SK-N-SH (cell line): ENCODE results near the gene THSD7B. TPM values are rescaled to one million over a fixed set of nuclear protein-coding genes. Genes with fewer than 3 reads are reported as not detected.

Experiments used
- CTCF ChIA-PET: fragments of 300-600, 350-600 bp; formaldehyde crosslinking; extraction: SDS; loops from one replicate; lab custom pipeline; 2021; lab: Yijun Ruan, JAX
- POLR2A ChIA-PET: fragments of 350-600 bp; sonication (Branson Sonifier 250); formaldehyde crosslinking; extraction: SDS; loops from one replicate; lab custom pipeline; 2020; ENCODE audit warnings: antibody characterized with exemption, inconsistent platforms; lab: Yijun Ruan, JAX
- DNase-seq: peaks from one replicate; pipeline ENCODE4 v3.0.0; 2012
- H2AFZ ChIP-seq: fragments of 200-600 bp; sonication (generic); 2 replicates; pipeline ENCODE4 v1.8.1; 2016; ENCODE audit warnings: antibody characterized with exemption, mild to moderate bottlenecking, low read depth
- H3F3A ChIP-seq: fragments of 200-600 bp; sonication (generic); replicated peaks from 2 replicates; pipeline ENCODE3; 2016; ENCODE audit warnings: antibody characterized with exemption, mild to moderate bottlenecking; ENCODE audit not compliant: insufficient read depth
- H3K27ac ChIP-seq, 2 experiments: fragments of 200-500 bp in 1 of 2; fragments of 200-600 bp in 1 of 2; sonication (Bioruptor generic) in 1 of 2; sonication (generic), shearing (Covaris generic) in 1 of 2; 2 replicates each; pipeline versions ENCODE4 v1.5.1 to v1.6.1; 2014 to 2016; ENCODE audit warnings: low read depth in 2 of 2, inconsistent platforms in 1 of 2, low read length in 1 of 2, mild to moderate bottlenecking in 1 of 2, mixed read lengths in 1 of 2
- H3K27me3 ChIP-seq: fragments of 200-600 bp; sonication (generic), shearing (Covaris generic); 2 replicates; pipeline ENCODE4 v1.6.1; 2016; ENCODE audit warnings: mixed run types; ENCODE audit not compliant: insufficient read depth
- H3K36me3 ChIP-seq, 2 experiments: fragments of 200-500 bp in 1 of 2; fragments of 200-600 bp in 1 of 2; sonication (Bioruptor generic) in 1 of 2; sonication (generic) in 1 of 2; replicated peaks in 1 of 2; 2 replicates each; pipeline versions ENCODE3 to v1.5.1; 2014 to 2016; ENCODE audit warnings: low read length in 1 of 2, mild to moderate bottlenecking in 1 of 2; ENCODE audit not compliant: insufficient read depth in 2 of 2, control insufficient read depth in 1 of 2
- H3K4me1 ChIP-seq, 2 experiments: fragments of 200-500 bp in 1 of 2; fragments of 200-600 bp in 1 of 2; sonication (Bioruptor generic) in 1 of 2; sonication (generic), shearing (Covaris generic) in 1 of 2; 2 replicates each; pipeline versions ENCODE4 v1.5.1 to v1.6.1; 2014 to 2016; ENCODE audit warnings: low read depth in 1 of 2, low read length in 1 of 2, mixed run types in 1 of 2; ENCODE audit not compliant: insufficient read depth in 2 of 2, control insufficient read depth in 1 of 2
- H3K4me2 ChIP-seq: fragments of 200-600 bp; sonication (generic), shearing (Covaris generic); 2 replicates; pipeline ENCODE4 v1.6.1; 2017; ENCODE audit warnings: mixed run types
- H3K4me3 ChIP-seq, 2 experiments: fragments of 200-500 bp in 1 of 2; fragments of 200-600 bp in 1 of 2; sonication (Bioruptor generic) in 1 of 2; sonication (generic), shearing (Covaris generic) in 1 of 2; 2 replicates each; pipeline versions ENCODE4 v1.5.1 to v1.8.1; 2014 to 2016; ENCODE audit warnings: low read depth in 2 of 2, inconsistent platforms in 1 of 2, low read length in 1 of 2, mild to moderate bottlenecking in 1 of 2, mixed read lengths in 1 of 2, moderate library complexity in 1 of 2
- H3K79me2 ChIP-seq: fragments of 200-600 bp; sonication (generic); 2 replicates; pipeline ENCODE4 v1.8.1; 2017; ENCODE audit warnings: mild to moderate bottlenecking; ENCODE audit not compliant: insufficient read depth
- H3K9ac ChIP-seq: fragments of 200-600 bp; sonication (generic); 2 replicates; pipeline ENCODE4 v1.6.1; 2017; ENCODE audit warnings: mixed run types
- H3K9me2 ChIP-seq: fragments of 200-600 bp; sonication (generic); 2 replicates; pipeline ENCODE4 v1.6.1; 2017; ENCODE audit warnings: mixed run types
- H3K9me3 ChIP-seq: fragments of 200-600 bp; sonication (generic); 2 replicates; pipeline ENCODE4 v1.6.1; 2017; ENCODE audit warnings: mixed run types, mild to moderate bottlenecking, moderate library complexity
- H4K20me1 ChIP-seq: fragments of 200-600 bp; sonication (generic); 2 replicates; pipeline ENCODE4 v1.6.1; 2017; ENCODE audit warnings: mild to moderate bottlenecking, mixed run types; ENCODE audit not compliant: insufficient read depth
- CHD2 ChIP-seq: fragments of 150-350 bp; IDR thresholded peaks from 2 replicates; pipeline ENCODE4 v1.6.1; 2018; ENCODE audit warnings: low read length; ENCODE audit not compliant: partially characterized antibody
- ELF1 ChIP-seq: IDR thresholded peaks from 2 replicates; pipeline ENCODE4 v1.4.0; 2012
- EZH2phosphoT487 ChIP-seq: fragments of 200-600 bp; sonication (generic); IDR thresholded peaks from 2 replicates; pipeline ENCODE4 v1.6.1; 2017; ENCODE audit warnings: low read depth, mixed run types, mild to moderate bottlenecking, antibody characterized with exemption, moderate library complexity, borderline replicate concordance
- FOXJ3 ChIP-seq: sonication (generic); formaldehyde crosslinking; IDR thresholded peaks from 2 replicates; pipeline ENCODE4 v1.5.1; 2020; ENCODE audit warnings: mild to moderate bottlenecking, missing genetic modification reagents
- FOXM1 ChIP-seq: IDR thresholded peaks from 2 replicates; pipeline ENCODE4 v1.4.0; 2012; ENCODE audit warnings: low read depth, mild to moderate bottlenecking
- MXI1 ChIP-seq: IDR thresholded peaks from 2 replicates; pipeline ENCODE4 v1.6.1; 2012; ENCODE audit warnings: mild to moderate bottlenecking, low read depth, low read length, improper control_type of control experiment
- POLR2AphosphoS5 ChIP-seq: IDR thresholded peaks from 2 replicates; pipeline ENCODE4 v1.6.1; 2012; ENCODE audit warnings: low read depth, low read length
- RCOR1 ChIP-seq: fragments of 150-350 bp; IDR thresholded peaks from 2 replicates; pipeline ENCODE4 v1.6.1; 2017; ENCODE audit warnings: antibody characterized with exemption, low read length
- RFX5 ChIP-seq: IDR thresholded peaks from 2 replicates; pipeline ENCODE4 v1.6.1; 2012; ENCODE audit warnings: mild to moderate bottlenecking, improper control_type of control experiment, low read length
- RXRA ChIP-seq: IDR thresholded peaks from 2 replicates; pipeline ENCODE4 v1.4.0; 2012; ENCODE audit warnings: low read depth, mild to moderate bottlenecking, borderline replicate concordance
- TAF1 ChIP-seq: IDR thresholded peaks from 2 replicates; pipeline ENCODE4 v1.6.1; 2012; ENCODE audit warnings: low read depth, mild to moderate bottlenecking, low read length, moderate library complexity, borderline replicate concordance
- WGBS: methylation state at CpG from one replicate; pipeline ENCODE4 v1.1.6; 2017; ENCODE audit warnings: low lambda C conversion rate; 5-methylcytosine and 5-hydroxymethylcytosine counted together
- polyA plus RNA-seq, 3 experiments: library from polyadenylated mRNA; depleted of rRNA; stranded (reverse); fragments of >200 nt; gene quantifications; 2 replicates each; pipeline ENCODE4 v1.2.3, GENCODE V29; 2012
- TF ChIP-seq, protein P1 (sequence below): IDR thresholded peaks from 2 replicates; pipeline ENCODE4; 2012
- TF ChIP-seq, protein P2 (sequence below): fragments of 150-350 bp; IDR thresholded peaks from 2 replicates; pipeline ENCODE4 v1.6.1; 2016; ENCODE audit warnings: mild to moderate bottlenecking, low read depth, low read length
- TF ChIP-seq, protein P3 (sequence below): fragments of 200-600 bp; sonication (generic); IDR thresholded peaks from 2 replicates; pipeline ENCODE4 v1.6.1; 2017; ENCODE audit warnings: antibody characterized with exemption, mild to moderate bottlenecking, moderate library complexity
- TF ChIP-seq, protein P4 (sequence below): IDR thresholded peaks from 2 replicates; pipeline ENCODE4 v1.4.0; 2012; ENCODE audit warnings: low read depth, borderline replicate concordance
- TF ChIP-seq, protein P5 (sequence below): IDR thresholded peaks from 2 replicates; pipeline ENCODE4 v1.4.0; 2012; ENCODE audit warnings: low read depth, borderline replicate concordance

THSD7B gene
- polyA plus RNA-seq, 1 of the 3 experiments (the other 2 are of a cell fraction): not detected

DNA sequence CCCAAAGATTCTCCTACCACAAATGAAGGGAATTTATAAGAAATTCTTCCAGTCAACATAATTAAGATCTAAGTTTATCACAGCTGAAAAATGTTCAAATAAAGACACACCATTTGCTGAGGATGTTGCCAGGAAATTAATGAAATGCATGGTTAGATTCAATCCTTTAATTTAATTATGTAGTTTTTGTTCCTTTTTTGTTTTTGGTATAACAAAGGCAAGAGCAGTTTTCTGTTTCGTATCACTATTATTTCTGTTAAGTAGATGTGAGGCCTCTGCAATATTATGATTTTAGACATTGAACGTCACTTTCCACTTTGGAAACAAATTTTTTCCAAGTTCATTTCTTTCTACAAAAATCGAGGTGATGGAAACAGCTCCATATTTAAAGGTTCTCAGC, 440.0 kb downstream of the THSD7B start:
- CTCF ChIA-PET: interaction anchor here (1.0 kb wide), 1 partner anchor 9 kb away, joined by 3 read pairs; no protein-coding TSS in a partner anchor

DNA sequence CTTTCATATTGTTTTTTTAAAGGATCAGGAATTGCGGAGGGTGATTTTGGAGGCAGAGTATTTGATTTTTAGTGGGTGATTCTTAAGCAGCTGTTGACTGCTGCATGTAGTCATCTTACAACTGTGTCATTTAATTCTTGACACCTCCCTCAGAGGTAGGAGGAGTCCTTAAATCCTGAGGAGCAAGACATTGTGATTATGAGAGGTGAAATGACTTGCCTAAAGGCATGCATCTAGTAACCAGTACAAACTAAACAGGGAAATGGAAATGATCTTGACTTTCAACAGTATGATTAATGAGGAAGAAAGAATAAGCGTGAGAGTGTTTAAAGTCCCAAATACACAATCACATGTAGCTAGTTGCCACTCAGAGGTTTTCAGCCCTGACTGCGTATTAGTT, 440.7 kb downstream of the THSD7B start:
- Histone ChIP-seq H3K9ac (no peak overlapping the region), H3K9me2 (no peaks in the 10 kb centered on the region), H2AFZ (no peak overlapping the region), H4K20me1 (no peaks in the 10 kb centered on the region), H3K4me2 (no peak overlapping the region), H3K36me3 (no peaks in the 10 kb centered on the region), H3K27ac (no peak overlapping the region), H3K79me2 (no peaks in the 10 kb centered on the region), H3K4me3 (no peak overlapping the region), H3F3A (peaks cover 5% of the 10 kb centered on the region), H3K9me3 (no peaks in the 10 kb centered on the region), H3K4me1 (no peaks in the 10 kb centered on the region), H3K27me3 (no peaks in the 10 kb centered on the region)
- CTCF ChIA-PET: interaction anchor here (1.0 to 1.4 kb wide), 2 partner anchors 8 to 11 kb away, joined by 3 read pairs; no protein-coding TSS in a partner anchor
- WGBS: 62% methylated on average over 3 of the region's 3 CpGs
- POLR2A ChIA-PET: no interaction called here
- no peak for DNase-seq
- TF ChIP-seq TAF1: no peak
- TF ChIP-seq RFX5: no peak
- TF ChIP-seq, protein P1, sequence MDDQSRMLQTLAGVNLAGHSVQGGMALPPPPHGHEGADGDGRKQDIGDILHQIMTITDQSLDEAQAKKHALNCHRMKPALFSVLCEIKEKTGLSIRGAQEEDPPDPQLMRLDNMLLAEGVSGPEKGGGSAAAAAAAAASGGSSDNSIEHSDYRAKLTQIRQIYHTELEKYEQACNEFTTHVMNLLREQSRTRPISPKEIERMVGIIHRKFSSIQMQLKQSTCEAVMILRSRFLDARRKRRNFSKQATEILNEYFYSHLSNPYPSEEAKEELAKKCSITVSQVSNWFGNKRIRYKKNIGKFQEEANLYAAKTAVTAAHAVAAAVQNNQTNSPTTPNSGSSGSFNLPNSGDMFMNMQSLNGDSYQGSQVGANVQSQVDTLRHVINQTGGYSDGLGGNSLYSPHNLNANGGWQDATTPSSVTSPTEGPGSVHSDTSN: no peak
- TF ChIP-seq, protein P2, sequence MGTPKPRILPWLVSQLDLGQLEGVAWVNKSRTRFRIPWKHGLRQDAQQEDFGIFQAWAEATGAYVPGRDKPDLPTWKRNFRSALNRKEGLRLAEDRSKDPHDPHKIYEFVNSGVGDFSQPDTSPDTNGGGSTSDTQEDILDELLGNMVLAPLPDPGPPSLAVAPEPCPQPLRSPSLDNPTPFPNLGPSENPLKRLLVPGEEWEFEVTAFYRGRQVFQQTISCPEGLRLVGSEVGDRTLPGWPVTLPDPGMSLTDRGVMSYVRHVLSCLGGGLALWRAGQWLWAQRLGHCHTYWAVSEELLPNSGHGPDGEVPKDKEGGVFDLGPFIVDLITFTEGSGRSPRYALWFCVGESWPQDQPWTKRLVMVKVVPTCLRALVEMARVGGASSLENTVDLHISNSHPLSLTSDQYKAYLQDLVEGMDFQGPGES: no peak
- TF ChIP-seq CHD2: no peak
- TF ChIP-seq, protein P3, sequence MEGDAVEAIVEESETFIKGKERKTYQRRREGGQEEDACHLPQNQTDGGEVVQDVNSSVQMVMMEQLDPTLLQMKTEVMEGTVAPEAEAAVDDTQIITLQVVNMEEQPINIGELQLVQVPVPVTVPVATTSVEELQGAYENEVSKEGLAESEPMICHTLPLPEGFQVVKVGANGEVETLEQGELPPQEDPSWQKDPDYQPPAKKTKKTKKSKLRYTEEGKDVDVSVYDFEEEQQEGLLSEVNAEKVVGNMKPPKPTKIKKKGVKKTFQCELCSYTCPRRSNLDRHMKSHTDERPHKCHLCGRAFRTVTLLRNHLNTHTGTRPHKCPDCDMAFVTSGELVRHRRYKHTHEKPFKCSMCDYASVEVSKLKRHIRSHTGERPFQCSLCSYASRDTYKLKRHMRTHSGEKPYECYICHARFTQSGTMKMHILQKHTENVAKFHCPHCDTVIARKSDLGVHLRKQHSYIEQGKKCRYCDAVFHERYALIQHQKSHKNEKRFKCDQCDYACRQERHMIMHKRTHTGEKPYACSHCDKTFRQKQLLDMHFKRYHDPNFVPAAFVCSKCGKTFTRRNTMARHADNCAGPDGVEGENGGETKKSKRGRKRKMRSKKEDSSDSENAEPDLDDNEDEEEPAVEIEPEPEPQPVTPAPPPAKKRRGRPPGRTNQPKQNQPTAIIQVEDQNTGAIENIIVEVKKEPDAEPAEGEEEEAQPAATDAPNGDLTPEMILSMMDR: no peak
- TF ChIP-seq EZH2phosphoT487: no peak
- no peak for TF ChIP-seq ELF1
- TF ChIP-seq MXI1: no peak
- TF ChIP-seq RXRA: no peak
- no peak for TF ChIP-seq RCOR1

More for the DNA sequence above, 440.0 kb downstream of the THSD7B start:
- WGBS: 13% methylated on average over 3 of the region's 3 CpGs
- H3K4me2 ChIP-seq: no peak overlapping the region
- H3K9me2 ChIP-seq: no peaks in the 10 kb centered on the region
- H3K9me3 ChIP-seq: no peaks in the 10 kb centered on the region
- TF ChIP-seq RFX5: no peak
- TF ChIP-seq, protein P3: no peak
- TF ChIP-seq, protein P4, sequence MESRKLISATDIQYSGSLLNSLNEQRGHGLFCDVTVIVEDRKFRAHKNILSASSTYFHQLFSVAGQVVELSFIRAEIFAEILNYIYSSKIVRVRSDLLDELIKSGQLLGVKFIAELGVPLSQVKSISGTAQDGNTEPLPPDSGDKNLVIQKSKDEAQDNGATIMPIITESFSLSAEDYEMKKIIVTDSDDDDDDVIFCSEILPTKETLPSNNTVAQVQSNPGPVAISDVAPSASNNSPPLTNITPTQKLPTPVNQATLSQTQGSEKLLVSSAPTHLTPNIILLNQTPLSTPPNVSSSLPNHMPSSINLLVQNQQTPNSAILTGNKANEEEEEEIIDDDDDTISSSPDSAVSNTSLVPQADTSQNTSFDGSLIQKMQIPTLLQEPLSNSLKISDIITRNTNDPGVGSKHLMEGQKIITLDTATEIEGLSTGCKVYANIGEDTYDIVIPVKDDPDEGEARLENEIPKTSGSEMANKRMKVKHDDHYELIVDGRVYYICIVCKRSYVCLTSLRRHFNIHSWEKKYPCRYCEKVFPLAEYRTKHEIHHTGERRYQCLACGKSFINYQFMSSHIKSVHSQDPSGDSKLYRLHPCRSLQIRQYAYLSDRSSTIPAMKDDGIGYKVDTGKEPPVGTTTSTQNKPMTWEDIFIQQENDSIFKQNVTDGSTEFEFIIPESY: no peak
- TF ChIP-seq MXI1: no peak
- TF ChIP-seq, protein P5, sequence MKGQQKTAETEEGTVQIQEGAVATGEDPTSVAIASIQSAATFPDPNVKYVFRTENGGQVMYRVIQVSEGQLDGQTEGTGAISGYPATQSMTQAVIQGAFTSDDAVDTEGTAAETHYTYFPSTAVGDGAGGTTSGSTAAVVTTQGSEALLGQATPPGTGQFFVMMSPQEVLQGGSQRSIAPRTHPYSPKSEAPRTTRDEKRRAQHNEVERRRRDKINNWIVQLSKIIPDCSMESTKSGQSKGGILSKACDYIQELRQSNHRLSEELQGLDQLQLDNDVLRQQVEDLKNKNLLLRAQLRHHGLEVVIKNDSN: no peak
- no peak for TF ChIP-seq FOXJ3
- no peak for TF ChIP-seq POLR2AphosphoS5
- TF ChIP-seq FOXM1: no peak
- POLR2A ChIA-PET: no interaction called here
- no peaks in the 10 kb centered on the region for H4K20me1 ChIP-seq
- no peak overlapping the region for H3K4me3 ChIP-seq
- no peaks in the 10 kb centered on the region for H3K4me1 ChIP-seq
- H3K27me3 ChIP-seq: no peaks in the 10 kb centered on the region
- no peaks in the 10 kb centered on the region for H3K79me2 ChIP-seq
- H2AFZ ChIP-seq: no peak overlapping the region
- H3K9ac ChIP-seq: no peak overlapping the region
- DNase-seq: no peak
- H3F3A ChIP-seq: peaks cover 5% of the 10 kb centered on the region
- no peak overlapping the region for H3K27ac ChIP-seq
- H3K36me3 ChIP-seq: no peaks in the 10 kb centered on the region
